ENCODE results near the gene HPCAL1. TPM values are rescaled to one million over a fixed set of nuclear protein-coding genes. Genes with fewer than 3 reads are reported as not detected.

The HPCAL1 gene
- polyA plus RNA-seq, 1 donor from 2014 or later, result 63.4 TPM

GRCh38 chr2:10307561-10308156 lies 5.0 kb downstream of the HPCAL1 start:
- Histone ChIP-seq H3F3A (ENCODE audit: insufficient read depth, low read length, poor library complexity, severe bottlenecking) (no peaks in the 10 kb centered on the region), H3K79me2 (replicated peaks; ENCODE audit: insufficient read depth, low read length) (no peaks in the 10 kb centered on the region), H3K27me3 (ENCODE audit: insufficient read depth, low read depth, low read length) (peaks cover 31% of the 10 kb centered on the region), H3K9me2 (ENCODE audit: insufficient read depth, low read length) (no peaks in the 10 kb centered on the region), H3K27ac (ENCODE audit: low read length) (no peak overlapping the region), H3K4me2 (ENCODE audit: low read length) (no peak overlapping the region), H4K20me1 (ENCODE audit: insufficient read depth) (no peaks in the 10 kb centered on the region), H3K9ac (ENCODE audit: low read length) (no peak overlapping the region), H3K4me3 (ENCODE audit: low read length) (no peak overlapping the region), H3K9me3 (ENCODE audit: low read length) (no peaks in the 10 kb centered on the region), H3K36me3 (ENCODE audit: insufficient read depth, low read length) (peaks cover 3% of the 10 kb centered on the region), H2AFZ (ENCODE audit: low read depth, low read length) (no peak overlapping the region)
- TF ChIP-seq TAF1 (IDR thresholded peaks at IDR 0.05; ENCODE audit: low read depth), result no peak
- TF ChIP-seq CTCF (IDR thresholded peaks at IDR 0.05; ENCODE audit: poor library complexity, severe bottlenecking), result no peak
- TF ChIP-seq EP300 (conservative IDR thresholded peaks at IDR 0.05; ENCODE audit: poor library complexity, severe bottlenecking), result no peak
- no peak for TF ChIP-seq REST (IDR thresholded peaks at IDR 0.05; ENCODE audit: borderline replicate concordance)
- no peak for TF ChIP-seq POLR2AphosphoS5 (IDR thresholded peaks at IDR 0.05)
- no peak for TF ChIP-seq SMC3 (conservative IDR thresholded peaks at IDR 0.05; ENCODE audit: poor library complexity)
- TF ChIP-seq RAD21 (conservative IDR thresholded peaks at IDR 0.05), result no peak

GRCh38 chr2:10308866-10309265 lies 6.2 kb downstream of the HPCAL1 start:
- no peak overlapping the region for H3K4me3 ChIP-seq (ENCODE audit: low read length)
- TF ChIP-seq RAD21 (conservative IDR thresholded peaks at IDR 0.05) (no peak), MXI1 (conservative IDR thresholded peaks at IDR 0.05; ENCODE audit: poor library complexity, severe bottlenecking) (no peak), TAF1 (IDR thresholded peaks at IDR 0.05; ENCODE audit: low read depth) (no peak), POLR2AphosphoS5 (IDR thresholded peaks at IDR 0.05) (no peak), EP300 (conservative IDR thresholded peaks at IDR 0.05; ENCODE audit: poor library complexity, severe bottlenecking) (no peak), REST (IDR thresholded peaks at IDR 0.05; ENCODE audit: borderline replicate concordance) (no peak), CTCF (IDR thresholded peaks at IDR 0.05; ENCODE audit: poor library complexity, severe bottlenecking) (no peak), EZH2 (IDR thresholded peaks at IDR 0.05; ENCODE audit: borderline replicate concordance, insufficient read depth, low read length, poor library complexity, severe bottlenecking) (no peak), SMC3 (conservative IDR thresholded peaks at IDR 0.05; ENCODE audit: poor library complexity) (no peak)
- H3K27me3 ChIP-seq (ENCODE audit: insufficient read depth, low read depth, low read length), result peaks cover 23% of the 10 kb centered on the region
- H3K4me2 ChIP-seq (ENCODE audit: low read length), result no peak overlapping the region
- no peaks in the 10 kb centered on the region for H3K9me3 ChIP-seq (ENCODE audit: low read length)
- no peak overlapping the region for H2AFZ ChIP-seq (ENCODE audit: low read depth, low read length)
- no peaks in the 10 kb centered on the region for H3F3A ChIP-seq (ENCODE audit: insufficient read depth, low read length, poor library complexity, severe bottlenecking)
- peaks cover 6% of the 10 kb centered on the region for H3K36me3 ChIP-seq (ENCODE audit: insufficient read depth, low read length)
- no peaks in the 10 kb centered on the region for H4K20me1 ChIP-seq (ENCODE audit: insufficient read depth)
- no peak overlapping the region for H3K27ac ChIP-seq (ENCODE audit: low read length)
- H3K9me2 ChIP-seq (ENCODE audit: insufficient read depth, low read length), result no peaks in the 10 kb centered on the region
- no peak overlapping the region for H3K9ac ChIP-seq (ENCODE audit: low read length)
- H3K79me2 ChIP-seq (replicated peaks; ENCODE audit: insufficient read depth, low read length), result no peaks in the 10 kb centered on the region
